Eye (tissue), 1 donor: ENCODE data around the gene APOL3.
"Not testable (repeated sequence)": the region's sequence is repeated elsewhere in the genome, so short reads cannot be mapped to it uniquely, and the experiment has no call there.

Experiments
- DNase-seq: peaks from one replicate; pipeline ENCODE4 v3.0.0-alpha.2; 2015

Gene APOL3, protein sequence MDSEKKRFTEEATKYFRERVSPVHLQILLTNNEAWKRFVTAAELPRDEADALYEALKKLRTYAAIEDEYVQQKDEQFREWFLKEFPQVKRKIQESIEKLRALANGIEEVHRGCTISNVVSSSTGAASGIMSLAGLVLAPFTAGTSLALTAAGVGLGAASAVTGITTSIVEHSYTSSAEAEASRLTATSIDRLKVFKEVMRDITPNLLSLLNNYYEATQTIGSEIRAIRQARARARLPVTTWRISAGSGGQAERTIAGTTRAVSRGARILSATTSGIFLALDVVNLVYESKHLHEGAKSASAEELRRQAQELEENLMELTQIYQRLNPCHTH

DNA sequence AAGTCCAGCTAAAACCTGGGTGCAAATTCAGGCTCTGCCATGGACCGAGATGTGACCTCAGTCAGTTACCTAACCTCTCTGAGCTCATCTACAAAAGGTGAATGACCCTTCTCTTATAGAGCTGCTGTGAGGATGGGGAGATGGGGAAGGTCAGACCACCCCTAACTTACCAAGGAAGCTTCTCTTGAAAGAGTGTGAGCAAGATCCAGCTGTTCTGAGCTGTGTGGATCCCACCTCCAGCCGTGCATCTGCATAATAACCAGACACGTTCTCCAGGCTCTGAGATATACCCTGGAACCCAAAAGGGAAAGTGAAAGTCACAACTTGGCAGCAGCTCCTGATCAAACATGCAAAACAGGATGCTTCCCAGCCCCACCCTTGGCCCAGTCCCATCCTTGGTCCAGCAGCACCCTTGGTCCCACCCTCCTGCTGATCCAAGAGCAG is at the start of gene APOL3:
Gene APOL3 (minus strand): TSS at position 257 of the 444 bp plus-strand sequence. CDS start 11,700 bp downstream, outside the sequence.
- no peak for DNase-seq

DNA sequence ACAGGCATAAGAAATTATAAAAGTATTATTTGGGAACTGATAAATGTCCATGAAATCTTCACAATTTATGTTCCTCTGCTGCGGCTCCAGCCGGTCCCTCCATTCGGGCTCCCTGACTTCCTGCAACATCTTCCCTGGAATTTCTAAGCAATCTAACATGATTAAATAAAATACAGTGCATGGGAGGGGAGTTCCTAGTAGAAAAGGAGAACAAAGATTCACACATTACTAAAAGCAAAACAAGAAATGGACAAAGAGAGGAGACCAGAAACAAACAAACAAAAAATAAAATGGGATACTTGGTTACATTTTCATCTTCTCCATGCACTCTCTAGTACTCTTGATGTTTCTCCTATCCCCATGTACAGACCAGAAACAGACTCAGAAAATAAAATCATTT is 49.7 kb upstream of the APOL3 start:
- DNase-seq = no peak

DNA sequence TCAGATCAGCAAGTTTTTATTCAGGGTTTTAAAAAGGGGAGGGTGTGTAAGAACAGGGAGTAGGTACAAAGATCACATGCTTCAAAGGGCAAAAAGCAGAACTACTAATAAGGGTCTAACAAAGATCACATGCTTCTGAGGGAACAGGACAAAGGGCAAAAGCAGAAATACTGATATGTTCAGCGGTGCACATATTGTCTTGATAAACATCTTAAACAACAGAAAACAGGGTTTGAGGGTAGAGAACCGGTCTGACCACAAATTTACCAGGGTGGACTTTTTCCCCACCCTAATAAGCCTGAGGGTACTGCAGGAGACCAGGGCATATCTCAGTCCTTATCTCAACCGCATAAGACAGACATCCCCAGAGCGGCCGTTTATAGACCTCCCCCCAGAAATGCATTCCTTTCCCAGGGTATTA is 48.9 kb upstream of the APOL3 start:
- not testable (repeated sequence) for DNase-seq

DNA sequence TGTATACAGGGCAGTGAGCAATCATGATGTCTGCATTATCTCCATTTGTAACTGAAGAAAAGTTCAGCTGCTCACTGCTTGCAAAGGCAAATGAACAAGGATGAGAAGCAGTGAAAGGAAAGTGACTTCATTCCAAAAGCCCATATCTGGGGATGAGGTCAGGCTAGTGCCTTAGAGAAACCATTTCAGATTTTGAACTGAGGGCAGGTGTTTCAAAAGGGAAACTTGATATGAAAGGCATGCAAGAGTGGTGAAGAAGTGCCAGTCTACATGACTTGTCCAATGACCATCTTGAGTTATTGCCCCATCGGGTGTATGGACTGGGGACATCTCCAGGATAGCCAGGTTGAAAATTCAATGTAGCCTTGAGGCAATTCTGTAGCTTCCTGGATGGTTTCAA is 48.4 kb upstream of the APOL3 start:
- no peak for DNase-seq

DNA sequence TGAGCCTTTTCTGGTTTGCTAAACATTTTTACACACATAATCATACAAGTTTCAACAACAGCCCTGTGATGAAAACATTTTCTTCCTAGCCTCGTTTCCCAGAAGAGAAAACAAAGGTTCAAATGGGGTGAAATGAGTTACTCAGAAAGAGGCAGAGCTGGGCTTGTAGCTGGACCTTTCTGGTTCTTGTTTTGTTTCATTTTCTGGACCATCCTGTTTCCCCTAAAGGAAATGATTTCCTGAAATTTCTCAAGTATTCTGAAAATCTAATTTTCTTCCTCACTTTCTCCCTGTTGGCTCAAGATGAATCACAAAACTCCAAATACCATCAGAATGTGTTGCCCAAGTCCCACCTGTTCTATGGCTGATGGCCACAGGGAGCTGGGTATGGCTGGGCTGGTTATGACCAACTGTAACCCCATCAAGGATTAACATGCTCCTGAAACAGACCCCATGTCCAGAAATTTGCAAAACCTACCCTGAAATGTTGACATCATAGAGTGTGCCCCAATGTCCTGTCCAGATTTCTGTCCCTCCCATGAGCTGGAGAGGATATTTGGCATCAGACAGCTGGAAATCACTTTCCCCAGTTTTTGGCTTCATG is 47.7 kb upstream of the APOL3 start:
- DNase-seq = no peak

DNA sequence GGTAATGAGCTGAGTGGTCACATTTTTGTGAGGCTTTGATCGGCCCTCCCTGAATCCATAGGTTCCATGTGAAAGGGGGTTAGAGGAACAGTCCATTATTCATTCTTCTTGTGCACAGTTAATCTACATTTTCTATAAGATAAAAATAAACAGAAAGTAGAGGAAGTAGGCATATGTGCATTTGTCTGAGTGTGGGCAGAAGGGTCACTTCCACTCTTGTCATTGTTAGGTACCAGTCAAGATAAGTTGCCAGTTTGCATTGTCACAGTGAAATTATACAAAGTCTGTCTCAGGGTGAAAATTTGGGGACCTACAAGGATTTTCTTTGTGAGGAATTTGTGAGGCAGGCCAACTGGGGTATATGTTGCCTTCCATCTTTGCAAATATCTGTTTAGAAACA is 45.7 kb upstream of the APOL3 start:
- no peak for DNase-seq

DNA sequence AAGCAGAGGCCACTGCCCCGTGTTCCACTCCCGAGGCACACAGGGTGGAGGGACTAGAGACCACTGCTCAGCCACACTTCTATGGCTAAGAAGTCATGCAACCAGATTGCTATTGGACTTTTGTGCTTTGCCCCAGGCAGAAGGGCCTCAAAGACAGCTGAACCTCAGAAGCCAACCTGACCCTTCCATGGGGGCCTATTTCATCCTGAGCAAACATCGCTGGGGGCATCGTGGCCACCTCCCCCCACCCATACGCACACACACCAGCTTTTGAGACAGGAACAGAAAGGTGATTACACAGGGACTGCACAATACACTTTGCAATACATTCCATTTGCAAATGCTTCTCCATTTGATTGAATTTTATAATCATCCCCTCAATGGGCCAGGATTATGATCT is 45.0 kb upstream of the APOL3 start:
- DNase-seq = not testable (repeated sequence)

DNA sequence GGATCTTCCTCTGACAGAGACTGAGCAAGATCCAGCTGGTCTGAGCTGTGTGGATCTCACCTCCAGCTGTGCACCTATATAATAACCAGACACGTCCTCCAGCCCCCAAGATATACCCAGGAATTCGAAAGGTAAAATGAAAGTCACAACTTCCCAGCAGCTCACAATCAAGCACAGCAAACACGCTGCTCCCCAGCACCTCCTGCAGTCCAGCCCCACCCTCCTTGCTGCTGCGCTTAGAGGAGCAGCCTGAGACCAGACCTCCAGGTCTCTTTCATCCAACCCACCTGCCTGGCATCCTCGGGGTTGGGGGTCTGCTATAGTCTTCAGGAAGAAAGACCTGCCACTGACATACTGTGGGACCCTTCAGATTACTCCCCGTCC is 44.1 kb upstream of the APOL3 start:
- no peak for DNase-seq

DNA sequence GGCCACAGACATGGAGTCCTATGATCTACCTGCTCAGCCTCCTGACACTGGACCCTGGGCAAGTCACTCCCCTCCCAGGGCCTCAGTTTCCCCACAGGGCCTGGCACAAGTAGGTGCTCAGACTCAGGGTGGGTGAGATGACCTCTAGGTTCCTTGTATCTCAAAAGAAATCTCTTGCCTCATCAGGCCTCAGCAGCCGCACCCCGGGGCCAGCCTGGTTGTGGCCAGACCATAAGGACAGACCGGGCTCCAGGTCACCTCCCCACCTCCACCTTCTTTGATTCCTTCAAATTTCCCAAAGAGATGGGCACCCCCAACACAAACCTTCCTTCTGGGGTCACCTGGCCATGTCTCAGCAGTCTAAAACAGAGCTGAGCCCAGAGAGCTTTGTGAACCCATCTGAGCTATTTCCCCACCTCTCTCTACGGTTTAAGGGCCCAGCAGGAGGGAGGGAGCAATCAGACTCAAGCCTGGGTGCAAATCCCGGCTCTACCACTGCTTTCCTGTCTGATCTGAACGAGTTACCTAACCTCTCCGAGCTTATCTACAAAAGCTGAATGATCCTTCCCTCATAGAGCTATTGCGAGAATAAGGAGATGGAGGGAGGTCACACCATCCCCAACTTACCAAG is 43.6 kb upstream of the APOL3 start:
- no peak for DNase-seq

DNA sequence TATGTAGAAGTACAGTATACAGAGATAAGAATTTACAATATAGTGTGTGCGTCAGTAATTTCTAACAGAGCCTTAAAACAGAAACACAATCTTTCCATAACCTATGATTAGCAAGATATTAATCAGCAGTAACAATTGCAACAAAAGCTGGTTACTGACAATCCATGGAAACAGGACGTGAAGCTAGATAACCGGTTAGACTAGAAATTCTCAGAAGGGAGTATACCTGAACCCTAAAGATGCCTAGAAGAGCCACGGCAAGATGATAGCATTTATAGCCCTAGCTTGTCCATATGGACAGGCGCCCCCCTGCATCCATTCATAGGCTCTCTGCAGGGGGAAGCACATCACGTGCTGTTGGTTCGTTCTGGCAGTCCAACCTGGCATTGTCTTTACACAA is 42.9 kb upstream of the APOL3 start:
- not testable (repeated sequence) for DNase-seq

DNA sequence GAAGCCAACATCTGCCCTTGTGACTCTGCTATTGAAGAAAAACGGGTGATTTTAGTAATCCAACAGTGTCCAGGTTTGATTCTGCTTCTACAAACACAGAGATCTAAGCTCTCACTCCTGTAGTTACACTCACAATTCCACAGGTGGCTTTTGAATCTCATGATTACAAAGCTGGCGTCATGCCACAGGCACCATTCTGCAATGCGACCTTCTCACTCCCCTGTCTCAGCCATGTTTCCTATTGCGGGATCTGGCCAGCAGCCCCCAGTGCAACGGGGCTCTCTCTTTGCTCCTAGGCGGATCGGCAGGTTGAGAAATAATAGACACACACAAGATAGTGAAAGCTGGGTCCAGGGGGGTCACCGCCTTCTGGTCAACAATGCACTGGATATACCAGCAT is 42.4 kb upstream of the APOL3 start:
- peak; percentile 48 for DNase-seq

DNA sequence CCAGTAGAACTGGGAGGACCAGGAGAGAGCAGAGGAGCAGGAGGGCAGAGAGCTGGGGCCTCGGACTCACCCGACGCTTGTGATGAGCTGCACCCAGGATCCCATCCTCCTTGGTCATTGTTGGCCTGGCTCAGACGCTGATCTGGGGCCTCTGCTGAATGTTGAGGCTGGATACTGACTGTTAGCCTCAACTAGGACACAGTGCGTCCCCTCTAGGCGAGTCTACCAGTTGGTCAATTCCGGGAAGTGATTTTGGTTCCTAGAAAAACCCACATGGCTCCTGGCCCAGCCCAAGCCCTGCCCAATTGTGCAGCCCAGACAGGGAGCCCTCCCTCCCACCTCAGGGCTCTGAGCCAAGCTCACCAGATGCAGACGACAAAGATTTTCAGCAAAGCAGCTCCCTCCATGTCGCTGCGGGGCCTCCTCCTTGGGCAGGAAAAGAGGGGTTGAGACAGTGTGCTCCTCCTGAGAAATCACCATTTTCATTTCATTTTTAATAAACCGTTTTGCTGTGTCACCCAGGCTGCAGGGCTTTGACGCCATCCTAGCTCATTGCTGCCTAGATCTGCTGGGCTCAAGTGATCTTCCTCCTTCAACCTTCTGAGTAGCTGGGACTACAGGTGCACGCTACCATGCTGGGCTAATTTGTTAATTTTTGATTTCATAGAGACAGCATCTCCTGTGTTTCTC is 41.2 kb upstream of the APOL3 start, which contains the start of gene APOL4:
Gene APOL4 (minus strand): TSS at position 180 of the 690 bp plus-strand sequence. CDS start 75 bp downstream, at position 105.
- peak; percentile 70 for DNase-seq

DNA sequence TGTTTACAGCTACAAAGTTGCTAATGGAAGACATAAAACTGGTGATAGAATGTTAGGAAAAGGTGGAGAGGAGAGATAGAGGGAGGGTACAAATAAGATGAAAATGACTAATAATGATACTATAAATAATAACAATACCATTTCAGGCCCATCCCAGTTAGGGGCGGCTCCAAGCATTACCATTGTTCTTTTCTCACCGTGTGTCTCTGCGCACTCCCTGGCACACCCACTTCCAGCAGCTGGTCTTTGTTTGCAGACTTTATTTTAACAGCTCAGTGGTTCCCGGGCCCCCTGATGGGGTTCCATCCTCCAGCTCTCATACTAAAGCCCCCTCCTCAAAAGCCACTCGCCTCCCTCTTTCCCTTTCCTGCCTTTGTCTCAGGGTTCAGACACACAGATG is 40.5 kb upstream of the APOL3 start:
- DNase-seq = not testable (repeated sequence)

DNA sequence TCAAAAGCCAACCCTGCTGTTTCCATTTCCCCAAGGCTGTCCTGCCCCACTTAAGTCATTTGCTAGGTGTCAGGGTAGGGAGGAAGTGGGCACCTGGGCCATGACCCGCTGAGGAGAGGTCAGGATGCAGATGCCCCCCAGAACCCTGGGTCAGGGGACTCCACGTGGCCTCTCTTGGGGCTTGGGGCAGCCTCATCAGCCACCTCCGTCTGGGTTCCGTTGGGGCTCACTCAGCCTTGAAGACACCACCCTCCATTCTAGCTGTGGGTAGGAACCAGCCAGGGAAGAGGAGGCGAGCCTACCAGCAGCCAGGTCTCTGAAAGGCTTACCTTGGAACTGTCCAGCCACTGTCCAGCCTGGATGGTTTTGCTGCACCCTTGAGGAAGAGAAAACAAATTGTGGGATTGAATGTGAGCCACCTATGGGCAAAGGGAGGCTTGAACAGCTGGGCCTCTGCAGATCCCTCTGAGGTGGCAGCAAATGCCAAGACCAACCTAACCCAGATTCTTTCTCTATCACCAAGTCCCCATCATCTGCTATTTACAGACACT is 38.5 kb upstream of the APOL3 start:
- no peak for DNase-seq

DNA sequence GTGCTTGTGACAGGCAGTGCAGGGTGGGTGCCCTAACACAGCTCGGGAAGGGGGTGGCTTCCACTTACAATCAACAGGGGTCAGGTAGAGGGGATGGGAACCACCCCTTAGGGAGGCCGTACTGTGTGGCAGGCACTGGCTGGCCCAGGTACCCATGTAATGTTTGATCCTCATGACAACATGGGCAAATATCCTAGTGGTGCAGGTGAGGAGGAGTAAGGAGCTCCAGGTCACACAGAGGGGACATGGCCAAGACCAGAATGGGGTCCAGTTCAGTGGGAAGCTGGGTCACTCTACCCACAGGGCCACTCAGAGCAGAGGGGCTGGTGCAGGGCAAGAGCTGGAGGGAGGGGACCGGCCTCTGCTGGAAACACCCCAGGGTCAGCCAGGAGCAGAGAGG is 38.0 kb upstream of the APOL3 start:
- DNase-seq = no peak

DNA sequence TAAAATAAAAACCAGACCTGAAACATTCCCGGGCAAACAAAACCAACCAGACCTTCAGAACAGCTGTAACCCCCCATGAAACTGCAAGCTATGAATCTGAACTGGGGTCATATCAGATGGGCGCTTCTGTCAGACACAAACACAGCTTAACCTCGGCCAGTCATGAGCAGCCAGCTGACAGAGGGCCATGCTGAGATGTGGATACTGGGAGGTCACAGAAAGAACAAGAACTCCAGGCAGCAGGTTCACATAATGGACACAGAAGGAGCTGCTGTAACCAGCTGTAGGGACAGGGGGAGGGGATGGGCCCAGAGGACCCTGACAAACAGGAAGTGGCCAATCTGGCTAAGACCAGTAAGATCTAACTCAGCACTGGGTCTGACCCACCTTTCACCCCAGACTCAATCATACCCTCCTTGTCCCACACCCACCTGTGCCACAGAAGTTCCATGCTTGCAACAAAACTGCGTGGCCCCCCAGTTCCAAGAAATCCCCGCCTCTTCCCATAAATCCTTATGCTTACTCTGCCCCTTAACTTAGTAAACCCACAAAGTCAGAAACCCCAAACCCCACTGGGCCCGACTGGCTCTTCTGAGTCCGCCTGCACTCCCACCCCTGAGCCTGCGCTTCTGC is 37.1 kb upstream of the APOL3 start:
- DNase-seq = peak; percentile 83

DNA sequence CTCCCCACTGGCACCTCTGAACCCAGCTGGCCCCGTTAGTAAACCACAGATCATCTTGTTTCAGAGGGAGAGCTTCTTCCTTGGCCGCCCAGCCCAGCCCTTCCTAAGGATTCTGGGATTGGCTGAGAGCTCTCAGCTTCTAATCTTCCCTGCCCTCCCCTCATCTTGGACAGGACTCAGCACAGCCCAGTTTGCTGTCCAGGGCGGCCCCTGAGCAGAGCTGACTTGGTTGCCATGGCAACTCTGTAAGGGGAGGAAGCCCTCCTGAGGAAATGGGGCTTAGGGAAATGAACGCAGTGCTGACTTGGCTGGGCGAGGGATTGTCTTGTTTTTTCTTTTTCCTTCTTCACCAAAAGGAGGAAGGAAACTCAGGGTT is 36.5 kb upstream of the APOL3 start:
- DNase-seq = peak; percentile 91

DNA sequence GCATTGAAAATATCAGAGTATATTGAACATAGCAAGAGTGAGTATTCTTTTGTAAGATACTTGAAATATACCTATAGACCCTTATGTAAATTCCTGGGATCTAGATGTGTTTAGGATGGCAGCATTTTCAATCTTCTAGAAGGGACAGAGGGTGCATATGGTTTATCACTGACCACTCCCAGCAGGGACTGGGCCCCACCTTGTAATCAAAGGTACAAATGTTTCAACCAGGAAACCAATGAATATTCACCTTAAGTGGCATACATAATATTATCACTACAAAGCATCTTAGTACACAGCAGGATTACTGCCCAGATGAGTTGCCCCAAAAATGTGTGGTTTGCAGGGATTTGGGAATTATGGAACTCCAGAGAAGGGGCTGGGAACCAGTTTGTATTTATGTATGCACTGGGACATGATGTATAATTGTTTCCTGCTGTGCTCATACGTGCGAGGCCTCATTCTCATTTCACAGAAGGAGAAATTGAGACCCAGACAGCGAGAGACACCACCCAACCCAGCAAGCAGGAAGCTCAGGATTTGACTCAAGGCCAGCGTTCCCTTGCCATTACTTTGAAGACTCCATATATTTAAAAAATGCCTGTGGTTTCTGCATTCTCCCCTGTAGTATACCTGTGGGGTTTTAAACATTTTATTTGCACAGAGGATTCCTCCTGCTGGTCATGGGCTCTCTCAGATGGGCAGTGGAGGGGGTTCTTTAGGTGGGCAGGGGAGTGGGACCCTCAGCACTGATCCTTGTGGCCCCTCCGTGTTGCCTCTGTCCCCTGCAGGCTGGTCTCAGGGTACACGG is 35.9 kb upstream of the APOL3 start:
- peak; percentile 75 for DNase-seq

DNA sequence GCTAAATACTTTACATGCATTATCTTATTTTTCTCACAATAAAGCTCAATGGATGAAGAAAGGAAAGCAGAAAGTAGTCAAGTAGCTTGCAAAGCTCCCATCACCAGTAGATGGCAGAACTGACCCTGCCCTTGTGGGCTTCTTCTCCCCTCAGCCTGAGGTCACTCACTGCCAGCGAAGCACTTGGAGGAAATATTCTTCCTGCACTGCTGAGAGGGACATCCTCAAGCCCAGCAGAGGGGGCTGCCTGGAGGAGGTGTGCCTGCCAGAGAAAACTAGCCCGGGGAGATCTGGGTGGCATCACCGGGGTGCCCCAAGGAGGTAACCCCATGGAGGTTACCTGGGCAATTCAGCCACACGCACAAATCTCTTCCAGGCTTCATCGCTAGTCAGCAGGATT is 34.4 kb upstream of the APOL3 start:
- peak; percentile 84 for DNase-seq

DNA sequence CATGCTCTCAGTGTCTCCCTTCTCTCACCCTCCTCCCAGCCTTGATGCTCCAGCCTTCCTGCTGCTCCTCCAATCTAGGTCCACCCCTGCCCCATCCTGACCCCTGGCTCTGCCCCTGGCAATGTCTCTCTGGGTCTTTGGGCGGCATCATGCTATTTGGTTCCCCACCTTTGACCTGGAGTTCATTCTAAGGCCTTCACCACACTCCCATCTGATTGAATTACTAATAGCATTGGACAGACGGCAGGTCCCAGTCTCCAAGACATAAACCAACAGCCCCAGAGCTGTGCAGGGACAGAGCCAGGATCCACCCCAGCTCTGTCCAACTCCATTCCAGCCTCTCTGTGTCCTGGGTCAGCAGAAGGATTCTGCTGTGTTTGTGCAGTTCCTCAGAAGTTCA is 33.8 kb upstream of the APOL3 start:
- DNase-seq = no peak

DNA sequence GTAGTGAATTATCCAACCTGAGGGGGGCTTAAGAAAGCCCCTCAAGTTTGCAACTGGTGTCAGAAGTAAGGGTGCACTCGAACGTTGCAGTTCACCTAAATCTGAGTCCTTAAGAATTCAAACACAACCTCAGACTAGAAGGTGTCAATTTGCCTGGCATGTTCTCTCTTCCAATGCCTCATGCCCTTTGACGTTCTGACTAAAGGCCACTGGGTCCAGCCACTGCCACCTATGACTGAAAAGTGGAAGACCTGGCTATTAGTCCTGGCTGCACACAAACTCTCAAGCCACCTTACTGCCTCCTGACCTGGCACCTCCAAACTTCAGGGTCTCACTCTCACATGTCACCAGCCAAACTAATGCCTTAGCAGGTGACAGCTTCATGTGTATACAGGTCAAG is 33.0 kb upstream of the APOL3 start:
- no peak for DNase-seq

DNA sequence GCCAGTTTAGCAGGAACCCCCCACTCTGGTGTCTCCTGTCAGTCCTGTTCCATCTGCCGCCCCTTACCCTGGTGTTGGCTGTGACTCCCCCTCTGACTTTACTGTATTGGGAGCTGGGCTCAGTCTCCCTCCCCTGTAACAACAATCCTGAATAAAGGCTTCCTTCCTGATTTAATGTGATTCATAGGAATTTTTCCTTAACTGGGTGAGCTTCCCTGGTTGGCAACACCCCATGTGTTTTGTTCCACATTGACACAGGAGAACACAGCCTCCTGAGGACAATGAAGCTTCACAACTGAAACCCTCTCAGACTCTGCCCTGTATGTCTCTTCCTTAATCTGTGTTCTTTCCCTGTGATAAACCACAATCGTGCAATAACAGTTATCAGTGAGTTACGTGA is 32.6 kb upstream of the APOL3 start:
- no peak for DNase-seq
